CD14-positive monocyte (primary cell): Measurements from ENCODE around the gene PFKFB1. TPM values are rescaled to one million over a fixed set of nuclear protein-coding genes. Genes with fewer than 3 reads are reported as not detected.

Experiments
- DNase-seq, 3 donors: peaks; one replicate each; pipeline ENCODE4 v3.0.0-alpha.2; 2011 to 2022
- H2AFZ ChIP-seq: 2 replicates; pipeline ENCODE4 v1.6.0; 2012; ENCODE audit warnings: mild to moderate bottlenecking, low read depth, low read length, inconsistent platforms; ENCODE audit not compliant: insufficient read depth, poor library complexity, severe bottlenecking
- H3K27ac ChIP-seq, 2 donors: 1 replicate in 1 of 2; 2 replicates in 1 of 2; pipeline ENCODE4 v1.5.1; 2012 to 2013; ENCODE audit warnings: low read length in 2 of 2, control low read depth in 1 of 2, inconsistent platforms in 1 of 2, low read depth in 1 of 2, mild to moderate bottlenecking in 1 of 2
- H3K27me3 ChIP-seq, 2 donors: one replicate each; pipeline versions ENCODE4 v1.6.0 to v1.6.1; 2011 to 2013; ENCODE audit warnings: low read length in 2 of 2; ENCODE audit not compliant: control insufficient read depth in 2 of 2, insufficient read depth in 2 of 2
- H3K36me3 ChIP-seq, 2 donors: replicated peaks in 1 of 2; 1 replicate in 1 of 2; 2 replicates in 1 of 2; pipeline versions ENCODE4 v1.5.1 to v1.6.1; 2012 to 2013; ENCODE audit warnings: low read length in 2 of 2, control low read depth in 1 of 2, inconsistent platforms in 1 of 2, mild to moderate bottlenecking in 1 of 2; ENCODE audit not compliant: insufficient read depth in 2 of 2, control insufficient read depth in 1 of 2
- H3K4me1 ChIP-seq, 2 donors: 1 replicate in 1 of 2; 2 replicates in 1 of 2; pipeline versions ENCODE4 v1.5.1 to v1.6.1; 2012 to 2013; ENCODE audit warnings: low read length in 2 of 2, control low read depth in 1 of 2, inconsistent platforms in 1 of 2, mild to moderate bottlenecking in 1 of 2, moderate library complexity in 1 of 2; ENCODE audit not compliant: insufficient read depth in 2 of 2, control insufficient read depth in 1 of 2
- H3K4me2 ChIP-seq: replicated peaks from 2 replicates; pipeline ENCODE3; 2012; ENCODE audit warnings: low read length, moderate library complexity, mild to moderate bottlenecking; ENCODE audit not compliant: poor library complexity, severe bottlenecking; ENCODE audit errors: extremely low read depth
- H3K4me3 ChIP-seq, 3 experiments: fragments of 200-600 bp in 1 of 3; sonication (generic) in 1 of 3; replicated peaks in 1 of 3; 1 replicate in 2 of 3; 2 replicates in 1 of 3; pipeline ENCODE4 v1.5.1; 2011 to 2013; ENCODE audit warnings: low read length in 3 of 3, mild to moderate bottlenecking in 3 of 3, control low read depth in 2 of 3, low read depth in 2 of 3, inconsistent platforms in 1 of 3, moderate library complexity in 1 of 3
- H3K79me2 ChIP-seq: 2 replicates; pipeline ENCODE4 v1.6.0; 2012; ENCODE audit warnings: mild to moderate bottlenecking, control low read depth, inconsistent platforms, low read length, moderate library complexity; ENCODE audit not compliant: insufficient read depth
- H3K9ac ChIP-seq: 2 replicates; pipeline ENCODE4 v1.6.0; 2017; ENCODE audit warnings: low read length, mild to moderate bottlenecking; ENCODE audit not compliant: insufficient read depth, poor library complexity, severe bottlenecking
- H3K9me3 ChIP-seq, 2 donors: replicated peaks in 1 of 2; 1 replicate in 1 of 2; 2 replicates in 1 of 2; pipeline versions ENCODE4 v1.5.1 to v1.6.1; 2012 to 2013; ENCODE audit warnings: low read length in 2 of 2, control low read depth in 1 of 2; ENCODE audit not compliant: control insufficient read depth in 1 of 2, insufficient read depth in 1 of 2
- H4K20me1 ChIP-seq: 2 replicates; pipeline ENCODE4 v1.6.0; 2012; ENCODE audit warnings: mild to moderate bottlenecking, low read length, control low read depth, moderate library complexity; ENCODE audit not compliant: insufficient read depth
- H3K27ac Mint-ChIP-seq, 7 donors: one replicate each; pipeline ENCODE4 v1.8.0; 2020; ENCODE audit warnings: mild to moderate bottlenecking in 7 of 7, mixed read lengths in 7 of 7, moderate library complexity in 6 of 7, inconsistent platforms in 2 of 7
- H3K27me3 Mint-ChIP-seq, 3 donors: one replicate each; pipeline ENCODE4 v1.8.0; 2021 to 2022; ENCODE audit warnings: low read depth in 3 of 3, mild to moderate bottlenecking in 3 of 3, mixed read lengths in 3 of 3, moderate library complexity in 3 of 3, inconsistent platforms in 1 of 3
- H3K36me3 Mint-ChIP-seq, 2 donors: one replicate each; pipeline ENCODE4 v1.8.0; 2020; ENCODE audit warnings: mixed read lengths in 2 of 2, inconsistent platforms in 1 of 2, mild to moderate bottlenecking in 1 of 2
- H3K4me1 Mint-ChIP-seq: one replicate; pipeline ENCODE4 v1.8.0; 2020; ENCODE audit warnings: mild to moderate bottlenecking, mixed read lengths
- H3K4me3 Mint-ChIP-seq, 2 donors: one replicate each; pipeline ENCODE4 v1.8.0; 2020; ENCODE audit warnings: mild to moderate bottlenecking in 2 of 2, mixed read lengths in 2 of 2, moderate library complexity in 1 of 2
- H3K9me3 Mint-ChIP-seq, 7 donors: one replicate each; pipeline ENCODE4 v1.8.0; 2020 to 2022; ENCODE audit warnings: mixed read lengths in 7 of 7, mild to moderate bottlenecking in 6 of 7, moderate library complexity in 6 of 7, inconsistent platforms in 2 of 7
- CTCF ChIP-seq: fragments of 200-600 bp; IDR thresholded peaks from one replicate; pipeline ENCODE4 v1.8.0; 2022; ENCODE audit warnings: antibody characterized with exemption, mild to moderate bottlenecking
- WGBS: methylation state at CpG from one replicate; pipeline ENCODE4 v1.1.5; 2013; ENCODE audit warnings: missing lambda C conversion rate; ENCODE audit not compliant: insufficient coverage; 5-methylcytosine and 5-hydroxymethylcytosine counted together
- intact Hi-C, 2 donors: fragments of 100-400 bp; cut with micrococcal nuclease; formaldehyde crosslinking; loops; one replicate each; pipeline versions ENCODE4 v1.15.0 to v1.15.1; 2023
- polyA plus RNA-seq, 3 donors: library from polyadenylated mRNA; depleted of rRNA in 1 of 3; unstranded in 2 of 3; stranded (reverse) in 1 of 3; fragments of 300-500 nt in 2 of 3; fragments of >200 nt in 1 of 3; fragmentation: Illumina TruSeq in 2 of 3; gene quantifications; 1 replicate in 2 of 3; 2 replicates in 1 of 3; pipeline ENCODE4 v1.2.3, GENCODE V29; 2012 to 2021

PFKFB1 gene
- polyA plus RNA-seq, 3 donors = 0.11 to 0.21 TPM; not detected in 1

- H3K4me1 ChIP-seq = no peaks in the 10 kb centered on the region
- H3K79me2 ChIP-seq = no peaks in the 10 kb centered on the region
- no peak overlapping the region for H3K9ac ChIP-seq
- no peaks in the 10 kb centered on the region for H3K27me3 ChIP-seq
- DNase-seq = no peak
- no peaks in the 10 kb centered on the region for H4K20me1 ChIP-seq
- H3K9me3 ChIP-seq = no peaks in the 10 kb centered on the region
- H3K4me2 ChIP-seq = no peak overlapping the region
- H3K4me1 Mint-ChIP-seq = no peaks in the 10 kb centered on the region
- no peaks in the 10 kb centered on the region for H3K36me3 ChIP-seq
- H3K27me3 Mint-ChIP-seq = peaks cover 1 to 4% (median 2%) of the 10 kb centered on the region in 3 donors
- H3K27ac ChIP-seq = no peak overlapping the region
- H3K36me3 Mint-ChIP-seq = no peaks in the 10 kb centered on the region
- no peak for TF ChIP-seq CTCF
- intact Hi-C loops = no loop called here
- no peak overlapping the region for H3K4me3 Mint-ChIP-seq
- 80% methylated on average over 1 of the region's 4 CpGs for WGBS
- H3K27ac Mint-ChIP-seq = no peak overlapping the region
- peaks cover 0 to 1% (median 0%) of the 10 kb centered on the region in 7 donors for H3K9me3 Mint-ChIP-seq
- no peak overlapping the region for H3K4me3 ChIP-seq
- no peak overlapping the region for H2AFZ ChIP-seq
Measured at GRCh38 chrX:54935306-54935705, 58.7 kb downstream of the PFKFB1 start.

- no peak for TF ChIP-seq CTCF
- Mint-ChIP-seq H3K4me1 (no peaks in the 10 kb centered on the region), H3K27me3 (peaks cover 1 to 4% (median 2%) of the 10 kb centered on the region in 3 donors), H3K4me3 (no peak overlapping the region), H3K36me3 (no peaks in the 10 kb centered on the region), H3K27ac (no peak overlapping the region), H3K9me3 (peaks cover 0 to 1% (median 0%) of the 10 kb centered on the region in 7 donors)
- Histone ChIP-seq H3K27me3 (no peaks in the 10 kb centered on the region), H3K9me3 (no peaks in the 10 kb centered on the region), H3K9ac (no peak overlapping the region), H3K4me3 (no peak overlapping the region), H3K36me3 (no peaks in the 10 kb centered on the region), H3K79me2 (no peaks in the 10 kb centered on the region), H3K27ac (no peak overlapping the region), H2AFZ (no peak overlapping the region), H3K4me1 (no peaks in the 10 kb centered on the region), H3K4me2 (no peak overlapping the region), H4K20me1 (no peaks in the 10 kb centered on the region)
- DNase-seq = no peak
- no CpG with 5 or more reads among the region's 3 CpGs for WGBS
- intact Hi-C loops = no loop called here
Measured at GRCh38 chrX:54934890-54935289, 59.1 kb downstream of the PFKFB1 start.
